Kasumi-1 (cell line): ENCODE results near the gene GADL1.

Source experiments
- DNase-seq, 2 experiments: peaks; one replicate each; lab custom pipeline; 2025; lab: John Stamatoyannopoulos, UW

Gene GADL1

GRCh38 chr3:30760040-30760695 lies 134.3 kb downstream of the GADL1 start:
- peak; percentile 42 to 46 for DNase-seq

- DNase-seq = no peak
These were observed 138.2 kb downstream of the GADL1 start for GRCh38 chr3:30756218-30756617.

GRCh38 chr3:30754426-30754825 lies 140.0 kb downstream of the GADL1 start:
- no peak for DNase-seq

GRCh38 chr3:30753766-30754165 lies 140.7 kb downstream of the GADL1 start:
- DNase-seq = no peak

GRCh38 chr3:30752970-30753369 lies 141.5 kb downstream of the GADL1 start:
- peak; percentile 10 to 31 for DNase-seq

GRCh38 chr3:30752491-30752890 lies 142.0 kb downstream of the GADL1 start:
- DNase-seq = no peak

- peak; percentile 61 to 85 for DNase-seq
These were observed 142.7 kb downstream of the GADL1 start for GRCh38 chr3:30751610-30752299.

- DNase-seq = no peak
These were observed 143.5 kb downstream of the GADL1 start for GRCh38 chr3:30750967-30751366.

- DNase-seq = no peak
These were observed 145.2 kb downstream of the GADL1 start for GRCh38 chr3:30749230-30749629.

GRCh38 chr3:30747771-30748281 lies 146.6 kb downstream of the GADL1 start:
- peak; percentile 33 to 52 for DNase-seq

GRCh38 chr3:30743641-30744317 lies 150.7 kb downstream of the GADL1 start:
- DNase-seq = no peak

- DNase-seq = no peak
These were observed 151.5 kb downstream of the GADL1 start for GRCh38 chr3:30742796-30743619.

- no peak for DNase-seq
These were observed 152.6 kb downstream of the GADL1 start for GRCh38 chr3:30741889-30742288.

GRCh38 chr3:30738605-30739004 lies 155.9 kb downstream of the GADL1 start:
- no peak for DNase-seq

GRCh38 chr3:30737743-30738499 lies 156.5 kb downstream of the GADL1 start:
- no peak for DNase-seq

- DNase-seq = no peak
These were observed 160.8 kb downstream of the GADL1 start for GRCh38 chr3:30733696-30734095.

GRCh38 chr3:30733209-30733608 lies 161.3 kb downstream of the GADL1 start:
- no peak for DNase-seq

GRCh38 chr3:30730967-30731366 lies 163.5 kb downstream of the GADL1 start:
- no peak for DNase-seq

- DNase-seq = no peak
These were observed 164.5 kb downstream of the GADL1 start for GRCh38 chr3:30729936-30730335.

- DNase-seq = no peak
These were observed 164.9 kb downstream of the GADL1 start for GRCh38 chr3:30729512-30729911.

- no peak for DNase-seq
These were observed 166.3 kb downstream of the GADL1 start for GRCh38 chr3:30728143-30728542.
